Measurements from ENCODE around the gene HLA-DMB.

Gene HLA-DMB

DNA sequence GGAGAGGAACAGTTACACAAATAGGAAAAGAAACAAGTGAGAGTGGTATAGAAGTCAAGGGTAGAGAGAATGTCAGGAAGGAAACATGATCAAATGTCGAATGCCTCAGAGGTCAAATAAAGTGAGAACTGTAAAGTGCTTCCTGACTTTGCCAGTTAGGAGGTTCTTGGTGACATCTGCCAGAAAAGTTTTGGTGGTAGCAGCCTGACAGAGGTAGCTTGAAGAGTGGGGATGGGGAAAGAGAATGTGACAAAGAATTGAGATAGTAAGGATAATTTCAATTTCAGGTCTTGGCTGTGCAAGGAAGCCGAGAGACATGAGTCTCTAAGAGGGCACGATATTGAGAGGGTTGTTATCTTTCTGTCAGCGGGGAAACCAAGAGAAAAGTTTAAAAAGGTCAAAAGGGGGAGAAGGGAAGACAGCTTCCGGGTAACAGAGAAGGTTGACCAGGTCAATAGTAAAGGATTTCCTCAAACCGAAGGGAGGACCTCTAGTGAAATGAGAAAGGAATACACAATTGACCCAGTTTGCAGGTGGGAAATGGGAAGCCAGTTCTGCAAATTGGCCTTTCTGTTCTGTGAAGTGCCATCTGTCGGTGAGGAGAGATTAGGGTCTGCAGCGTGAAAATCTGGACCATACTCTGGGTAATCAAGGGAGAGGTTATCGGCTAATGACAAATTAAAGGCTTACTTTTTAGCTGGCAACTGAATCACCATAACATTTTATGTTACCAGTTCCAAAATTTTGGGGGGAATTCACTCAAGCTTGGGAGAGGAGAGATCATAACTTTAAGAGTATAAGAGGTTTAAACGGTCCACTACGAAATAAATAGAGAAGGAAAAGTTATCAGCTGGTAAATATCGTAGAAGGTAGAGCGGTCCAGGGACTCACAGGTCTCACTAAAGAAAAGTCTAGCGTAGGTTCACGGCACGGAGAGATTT lies 26.6 kb upstream of the HLA-DMB start:
- DNase-seq = peak; percentile 38
- H3K36me3 Mint-ChIP-seq (ENCODE audit: low read depth) = peaks cover 34% of the 10 kb centered on the region
- no peaks in the 10 kb centered on the region for H3K27me3 Mint-ChIP-seq
- ATAC-seq = no peak
- peaks cover 50% of the 10 kb centered on the region for H3K4me1 Mint-ChIP-seq
- peak overlapping the region; percentile 97 for H3K27ac Mint-ChIP-seq
- H3K4me3 Mint-ChIP-seq = peak overlapping the region; percentile 97
- H3K9me3 Mint-ChIP-seq = no peaks in the 10 kb centered on the region

DNA sequence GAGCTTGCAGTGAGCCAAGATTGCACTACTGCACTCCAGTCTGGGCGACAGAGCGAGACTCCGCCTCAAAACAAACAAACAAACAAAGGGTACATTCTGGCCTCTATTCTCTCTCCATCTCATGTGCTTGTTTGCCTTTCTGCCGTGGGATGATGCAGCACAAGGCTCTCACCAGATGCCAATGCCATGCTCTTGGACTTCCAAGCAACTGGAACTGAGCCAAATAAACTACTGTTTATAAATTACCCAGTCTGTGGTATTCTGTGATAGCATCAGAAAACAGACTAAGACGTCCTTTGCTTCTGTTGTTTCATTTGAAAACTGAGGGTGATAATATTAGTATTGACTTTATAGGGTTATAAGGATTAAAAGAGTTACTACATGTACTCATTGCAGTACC lies 23.9 kb upstream of the HLA-DMB start:
- Mint-ChIP-seq H3K36me3 (ENCODE audit: low read depth) (peaks cover 10% of the 10 kb centered on the region), H3K27ac (no peak overlapping the region), H3K4me3 (no peak overlapping the region), H3K4me1 (peaks cover 60% of the 10 kb centered on the region), H3K27me3 (no peaks in the 10 kb centered on the region), H3K9me3 (no peaks in the 10 kb centered on the region)
- no peak for ATAC-seq
- no peak for DNase-seq

DNA sequence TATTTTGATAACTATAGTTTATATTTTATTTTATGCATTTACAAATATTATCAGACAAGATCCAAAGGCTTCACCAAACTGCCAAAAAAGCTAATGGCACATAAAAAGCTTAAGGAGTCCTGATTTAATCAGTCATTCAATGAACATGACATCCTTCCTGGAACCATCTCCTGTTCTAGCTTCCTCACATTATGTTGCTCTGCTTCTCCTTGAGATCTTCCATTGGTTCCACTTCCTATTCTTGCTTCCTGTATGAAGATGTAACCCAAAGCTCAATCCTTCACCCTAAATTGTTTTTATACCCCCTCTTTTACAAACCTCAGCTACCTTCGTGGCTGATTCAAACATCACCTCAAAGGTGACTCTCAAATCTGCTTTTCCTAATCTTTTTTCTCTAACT lies 23.0 kb upstream of the HLA-DMB start:
- peaks cover 60% of the 10 kb centered on the region for H3K4me1 Mint-ChIP-seq
- H3K27me3 Mint-ChIP-seq = no peaks in the 10 kb centered on the region
- peaks cover 6% of the 10 kb centered on the region for H3K36me3 Mint-ChIP-seq (ENCODE audit: low read depth)
- ATAC-seq = no peak
- no peak overlapping the region for H3K4me3 Mint-ChIP-seq
- H3K9me3 Mint-ChIP-seq = no peaks in the 10 kb centered on the region
- H3K27ac Mint-ChIP-seq = no peak overlapping the region
- no peak for DNase-seq

DNA sequence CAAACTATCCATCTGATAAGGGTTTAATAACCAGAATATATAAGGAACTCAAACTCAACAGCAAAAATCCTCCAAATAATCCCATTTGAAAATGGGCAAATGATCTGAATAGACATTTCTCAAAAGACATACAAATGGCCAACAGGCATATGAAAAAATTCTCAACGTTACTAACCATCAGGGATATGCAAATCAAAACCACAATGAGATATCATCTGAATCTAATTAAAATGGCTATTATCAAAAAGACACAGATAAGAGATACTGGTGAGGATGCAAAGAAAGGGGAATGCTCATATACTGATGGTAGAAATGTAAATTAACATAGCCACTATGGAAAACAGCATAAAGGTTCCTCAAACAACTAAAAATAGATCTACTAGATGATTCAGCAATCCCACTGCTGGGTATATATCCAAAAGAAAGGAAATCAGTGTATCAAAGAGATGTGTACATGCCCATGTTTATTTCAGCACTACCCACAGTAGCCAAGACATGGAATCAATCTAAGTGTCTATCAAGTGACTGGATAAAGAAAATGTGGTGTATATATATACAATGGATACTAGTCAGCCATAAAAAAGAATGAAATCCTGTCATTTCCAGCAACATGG lies 21.5 kb upstream of the HLA-DMB start:
- H3K27ac Mint-ChIP-seq = no peak overlapping the region
- no peaks in the 10 kb centered on the region for H3K9me3 Mint-ChIP-seq
- H3K4me3 Mint-ChIP-seq = no peak overlapping the region
- peaks cover 55% of the 10 kb centered on the region for H3K4me1 Mint-ChIP-seq
- DNase-seq (no peak), ATAC-seq (no peak)
- no peaks in the 10 kb centered on the region for H3K27me3 Mint-ChIP-seq
- peaks cover 6% of the 10 kb centered on the region for H3K36me3 Mint-ChIP-seq (ENCODE audit: low read depth)

DNA sequence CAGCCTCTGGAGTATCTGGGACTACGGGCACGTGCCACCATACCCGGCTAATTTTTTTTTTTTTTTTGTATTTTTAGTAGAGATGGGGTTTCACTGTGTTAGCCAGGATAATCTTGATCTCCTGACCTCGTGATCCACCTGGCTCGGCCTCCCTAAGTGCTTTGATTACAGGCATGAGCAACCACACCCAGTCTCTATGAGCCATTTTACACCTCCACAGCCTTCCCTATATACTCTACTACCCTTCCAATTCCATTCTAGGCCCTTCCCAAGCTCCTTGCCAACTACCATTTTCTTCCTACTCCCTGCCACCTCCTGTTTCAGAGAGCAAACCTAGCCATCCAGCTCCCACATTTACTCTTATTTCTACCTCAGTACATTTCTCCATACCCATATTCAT lies 19.7 kb upstream of the HLA-DMB start:
- Mint-ChIP-seq H3K9me3 (no peaks in the 10 kb centered on the region), H3K27ac (no peak overlapping the region), H3K4me1 (peaks cover 47% of the 10 kb centered on the region), H3K27me3 (no peaks in the 10 kb centered on the region), H3K36me3 (ENCODE audit: low read depth) (peaks cover 3% of the 10 kb centered on the region), H3K4me3 (no peak overlapping the region)
- DNase-seq (no peak), ATAC-seq (no peak)

DNA sequence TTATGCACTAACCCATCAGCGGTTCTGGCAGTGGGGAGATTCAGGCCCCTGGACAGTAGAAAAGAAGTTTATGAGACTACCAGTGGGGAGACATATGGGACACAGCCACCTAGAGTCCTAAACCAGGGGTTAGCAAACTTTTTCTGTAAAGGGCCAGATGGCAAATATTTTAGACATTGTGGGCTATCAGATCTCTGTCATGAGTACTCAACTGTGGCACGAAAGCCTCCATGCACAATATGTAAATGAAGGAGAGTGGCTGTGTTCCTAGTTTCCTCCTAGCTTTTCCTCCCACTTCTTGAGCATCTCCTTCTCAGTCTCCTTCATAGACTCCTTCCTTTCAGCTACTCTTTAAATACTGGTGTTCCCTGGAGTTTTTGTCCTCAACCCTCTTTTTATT lies 15.3 kb upstream of the HLA-DMB start:
- Mint-ChIP-seq H3K9me3 (no peaks in the 10 kb centered on the region), H3K27me3 (no peaks in the 10 kb centered on the region), H3K4me3 (no peak overlapping the region), H3K36me3 (ENCODE audit: low read depth) (peaks cover 2% of the 10 kb centered on the region), H3K4me1 (peaks cover 44% of the 10 kb centered on the region), H3K27ac (no peak overlapping the region)
- peak; percentile 0 for DNase-seq
- ATAC-seq = no peak

DNA sequence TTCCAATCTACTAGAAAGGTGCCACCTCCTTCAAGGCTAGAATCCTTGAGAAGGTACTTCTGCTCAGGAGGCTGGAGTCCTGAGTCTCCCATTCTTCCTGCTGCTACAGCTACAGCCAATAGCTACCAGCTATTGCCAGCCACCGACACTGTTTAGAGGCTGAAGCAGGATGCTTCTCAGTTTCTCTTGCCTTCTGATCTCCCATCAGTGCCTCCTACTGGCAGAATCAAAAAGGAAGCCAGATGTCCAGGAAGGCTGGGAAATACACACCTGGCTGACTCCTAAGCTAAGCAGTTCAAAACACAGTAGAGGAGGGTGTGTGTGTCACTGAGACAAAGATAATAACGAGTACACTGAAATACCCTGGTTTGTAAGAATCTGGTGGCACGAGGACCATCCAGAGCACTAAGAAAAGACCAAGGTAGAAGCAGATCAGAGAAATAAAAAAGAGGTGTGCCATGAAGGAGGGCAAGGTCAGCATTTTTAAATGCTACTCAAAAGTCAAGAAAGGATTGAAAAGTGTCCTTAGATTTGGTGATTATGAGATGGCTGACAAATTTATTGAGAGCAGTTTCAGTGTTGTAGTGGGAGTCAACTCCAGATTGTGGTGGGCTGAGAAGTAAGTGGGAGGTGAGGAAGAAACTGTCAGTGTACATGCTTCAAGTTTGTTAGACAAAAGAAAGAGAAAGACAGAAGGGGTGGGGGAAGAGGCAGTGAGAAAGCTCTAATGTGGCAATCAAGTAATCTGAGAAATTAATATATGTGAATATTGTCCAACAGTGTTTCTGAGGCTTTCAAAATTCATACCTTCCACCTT lies 14.4 kb upstream of the HLA-DMB start:
- peak; percentile 34 for ATAC-seq

DNA sequence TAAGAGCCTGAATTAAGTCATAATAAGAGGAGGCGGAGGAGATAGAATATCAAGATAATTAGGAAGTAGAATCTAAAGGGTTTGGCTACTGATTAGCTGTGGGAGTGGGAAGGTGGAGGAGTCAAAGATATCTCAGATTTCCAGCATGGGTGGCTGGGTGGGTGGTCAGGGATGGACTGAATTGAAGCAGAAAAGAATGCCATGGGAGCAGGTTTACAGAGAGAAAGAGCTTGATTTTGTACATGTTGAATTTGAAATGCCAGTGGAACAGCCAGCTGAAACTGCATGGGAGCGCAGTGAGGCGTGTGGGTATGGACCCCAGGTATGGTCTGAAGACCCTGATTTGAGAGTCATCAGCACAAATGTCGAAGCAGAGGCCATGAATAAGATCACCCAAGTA lies 13.4 kb upstream of the HLA-DMB start:
- H3K36me3 Mint-ChIP-seq (ENCODE audit: low read depth) = peaks cover 5% of the 10 kb centered on the region
- no peak for DNase-seq
- H3K27me3 Mint-ChIP-seq = no peaks in the 10 kb centered on the region
- no peak for ATAC-seq
- H3K4me3 Mint-ChIP-seq = no peak overlapping the region
- H3K9me3 Mint-ChIP-seq = no peaks in the 10 kb centered on the region
- no peak overlapping the region for H3K27ac Mint-ChIP-seq
- peaks cover 55% of the 10 kb centered on the region for H3K4me1 Mint-ChIP-seq

More for the DNA sequence above, 14.4 kb upstream of the HLA-DMB start:
- Mint-ChIP-seq H3K4me1 (peaks cover 48% of the 10 kb centered on the region), H3K9me3 (no peaks in the 10 kb centered on the region), H3K4me3 (peak overlapping the region; percentile 19), H3K27me3 (no peaks in the 10 kb centered on the region), H3K36me3 (ENCODE audit: low read depth) (peaks cover 3% of the 10 kb centered on the region), H3K27ac (no peak overlapping the region)
- peak; percentile 0 for DNase-seq

DNA sequence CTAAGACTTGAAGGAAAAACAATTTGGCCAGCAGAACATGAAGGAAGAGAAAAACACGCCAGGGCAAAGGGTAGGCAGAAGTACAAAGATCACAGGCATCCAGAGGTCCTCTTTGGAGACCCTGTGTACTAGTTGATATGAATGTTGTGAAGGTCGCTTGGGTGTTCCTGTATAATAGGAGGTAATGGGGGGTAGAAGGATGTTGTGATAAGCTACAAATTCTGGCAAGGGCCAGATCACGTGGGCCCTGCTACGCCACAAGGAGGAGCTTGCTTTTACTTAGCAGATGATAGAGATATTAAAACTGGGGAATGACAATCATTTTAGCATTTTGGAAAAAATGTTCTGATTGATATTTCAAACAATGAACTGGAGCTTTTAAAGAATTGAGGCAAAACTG lies 12.9 kb upstream of the HLA-DMB start:
- no peak for DNase-seq
- Mint-ChIP-seq H3K36me3 (ENCODE audit: low read depth) (peaks cover 5% of the 10 kb centered on the region), H3K9me3 (no peaks in the 10 kb centered on the region), H3K27ac (peak overlapping the region; percentile 67), H3K27me3 (no peaks in the 10 kb centered on the region), H3K4me3 (no peak overlapping the region), H3K4me1 (peaks cover 60% of the 10 kb centered on the region)
- no peak for ATAC-seq

DNA sequence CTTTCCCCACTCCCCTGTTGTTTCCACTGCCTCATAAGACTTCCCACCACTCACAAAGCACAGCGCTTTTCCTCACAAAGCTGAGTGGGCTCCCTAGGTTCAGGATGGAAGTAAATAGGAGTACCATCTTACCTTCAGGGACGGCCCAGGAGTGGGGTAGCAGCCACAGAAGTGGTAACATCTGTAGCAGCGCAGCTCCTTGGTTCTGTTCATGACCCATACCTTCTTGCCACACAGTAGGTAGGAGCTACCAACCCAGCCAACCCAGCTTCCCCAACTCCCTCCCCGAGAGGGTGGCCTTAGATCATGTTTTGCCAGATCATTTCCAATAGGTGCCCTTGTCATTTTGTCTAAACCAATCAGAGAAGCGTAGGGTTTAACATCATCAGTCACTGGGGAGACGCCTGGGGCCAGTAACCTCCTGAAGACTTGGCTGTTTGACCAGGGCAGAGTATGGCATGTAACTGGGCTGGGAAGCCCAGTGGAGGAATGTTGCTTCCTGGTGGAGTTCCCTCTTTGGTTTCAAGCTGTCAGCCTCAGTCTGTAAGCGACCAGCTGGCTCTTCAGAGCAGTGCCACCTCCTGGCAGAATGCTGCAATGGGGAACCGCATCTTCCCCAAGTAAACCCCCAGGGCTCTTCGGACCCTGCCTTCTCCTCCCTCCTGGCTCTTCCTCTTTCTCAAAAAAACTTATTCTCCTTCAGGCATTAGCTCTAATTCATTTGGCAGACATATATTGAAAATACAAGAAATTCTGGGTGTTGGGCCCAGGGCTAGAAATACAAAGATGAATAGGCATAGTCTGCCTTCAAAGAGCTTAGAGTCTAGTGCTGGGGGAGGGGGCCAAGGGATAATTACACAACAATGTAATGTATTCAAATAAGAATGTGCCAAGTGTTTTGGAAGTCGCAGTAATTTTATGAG lies 12.2 kb upstream of the HLA-DMB start, which contains the start of gene HLA-DMA:
Gene HLA-DMA (minus strand): TSS at position 281 of the 923 bp plus-strand sequence. CDS start 61 bp downstream, at position 220.
- H3K27me3 Mint-ChIP-seq = no peaks in the 10 kb centered on the region
- ATAC-seq = peak; percentile 95
- H3K4me3 Mint-ChIP-seq = peak within 1 kb of the TSS; percentile 79
- peaks cover 67% of the 10 kb centered on the region for H3K4me1 Mint-ChIP-seq
- peak; percentile 69 for DNase-seq
- peak within 1 kb of the TSS; percentile 67 for H3K27ac Mint-ChIP-seq
- H3K9me3 Mint-ChIP-seq = no peaks in the 10 kb centered on the region
- peaks cover 5% of the 10 kb centered on the region for H3K36me3 Mint-ChIP-seq (ENCODE audit: low read depth)

DNA sequence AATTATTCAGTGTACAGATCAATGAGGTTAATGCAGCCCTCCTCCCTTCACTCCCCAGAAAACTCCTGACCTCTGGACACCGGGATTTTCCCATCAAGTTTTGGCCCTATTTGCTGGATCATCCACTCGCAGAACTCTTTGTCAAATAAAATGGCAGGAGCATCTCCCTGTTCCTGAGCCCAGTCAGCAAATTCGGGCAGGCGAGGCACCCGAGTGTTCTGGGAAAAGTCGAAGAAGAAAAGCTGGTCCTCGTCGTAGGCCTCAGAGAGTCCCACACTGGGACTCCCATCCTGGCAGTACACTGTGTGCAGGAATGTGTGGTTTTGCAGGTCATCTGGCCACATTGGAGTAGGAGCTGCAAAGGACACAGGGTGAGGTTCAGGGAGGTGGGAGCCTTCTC lies 9.6 kb upstream of the HLA-DMB start:
- Mint-ChIP-seq H3K27ac (no peak overlapping the region), H3K36me3 (ENCODE audit: low read depth) (peaks cover 3% of the 10 kb centered on the region), H3K4me1 (peaks cover 77% of the 10 kb centered on the region), H3K9me3 (no peaks in the 10 kb centered on the region), H3K4me3 (peak overlapping the region; percentile 2), H3K27me3 (no peaks in the 10 kb centered on the region)
- DNase-seq = no peak
- ATAC-seq = no peak

DNA sequence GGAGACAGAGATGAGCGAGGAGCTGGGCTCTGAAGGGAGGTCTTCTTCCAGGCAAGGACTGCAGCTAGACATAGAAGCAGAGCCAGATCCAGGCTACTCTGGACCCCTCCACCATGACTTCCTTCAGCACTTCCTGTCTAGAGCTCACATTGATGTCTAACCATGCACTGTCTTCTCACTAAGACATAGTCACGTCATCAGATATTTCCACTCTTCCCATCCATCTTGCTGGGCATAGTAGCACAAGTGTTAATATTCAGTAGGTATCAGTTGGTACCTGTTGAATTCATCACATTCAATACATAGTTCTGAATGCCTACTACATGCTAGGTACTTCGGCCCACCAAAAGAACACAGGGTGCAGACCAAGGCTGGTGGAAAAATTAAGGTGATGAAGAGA lies 9.2 kb upstream of the HLA-DMB start:
- H3K4me1 Mint-ChIP-seq = peaks cover 77% of the 10 kb centered on the region
- no peak overlapping the region for H3K27ac Mint-ChIP-seq
- H3K9me3 Mint-ChIP-seq = no peaks in the 10 kb centered on the region
- peaks cover 3% of the 10 kb centered on the region for H3K36me3 Mint-ChIP-seq (ENCODE audit: low read depth)
- no peak overlapping the region for H3K4me3 Mint-ChIP-seq
- DNase-seq (no peak), ATAC-seq (no peak)
- H3K27me3 Mint-ChIP-seq = no peaks in the 10 kb centered on the region

DNA sequence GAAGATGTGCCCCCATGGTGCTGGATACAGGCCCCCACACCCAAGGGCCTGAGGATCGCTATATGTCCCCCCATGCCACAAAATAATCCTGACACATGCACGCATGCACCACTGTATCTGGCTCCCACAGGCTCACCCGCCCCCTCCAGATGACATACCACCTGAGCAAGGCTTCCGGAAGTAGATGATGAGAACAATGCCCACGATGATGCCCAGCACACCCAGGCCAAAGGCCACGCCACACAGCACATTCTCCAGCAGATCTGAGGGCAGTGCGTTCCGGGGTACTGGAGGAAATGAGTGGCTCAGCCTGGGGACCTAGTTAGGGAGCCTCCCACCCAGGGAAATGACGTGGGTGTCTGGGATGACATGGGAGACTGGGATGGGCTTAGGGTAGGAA lies 8.3 kb upstream of the HLA-DMB start:
- Mint-ChIP-seq H3K9me3 (no peaks in the 10 kb centered on the region), H3K27ac (no peak overlapping the region), H3K27me3 (no peaks in the 10 kb centered on the region), H3K36me3 (ENCODE audit: low read depth) (peaks cover 3% of the 10 kb centered on the region), H3K4me1 (peaks cover 78% of the 10 kb centered on the region), H3K4me3 (no peak overlapping the region)
- DNase-seq (no peak), ATAC-seq (no peak)
